Measurements from ENCODE around the gene ITGB6.
"Not testable (repeated sequence)": the region's sequence is repeated elsewhere in the genome, so short reads cannot be mapped to it uniquely, and the experiment has no call there.

The ITGB6 gene

GRCh38 chr2:160220545-160221009 lies 20.5 kb upstream of the ITGB6 start:
- DNase-seq: no peak

GRCh38 chr2:160220026-160220425 lies 20.0 kb upstream of the ITGB6 start:
- DNase-seq: no peak

- DNase-seq: no peak
Observed at GRCh38 chr2:160214461-160215445, 14.7 kb upstream of the ITGB6 start.

GRCh38 chr2:160213511-160213910 lies 13.4 kb upstream of the ITGB6 start:
- no peak for DNase-seq

GRCh38 chr2:160210599-160211138 lies 10.6 kb upstream of the ITGB6 start:
- no peak for DNase-seq

GRCh38 chr2:160209516-160209856 lies 9.4 kb upstream of the ITGB6 start:
- DNase-seq: no peak

- no peak for DNase-seq
Observed at GRCh38 chr2:160208655-160209515, 8.8 kb upstream of the ITGB6 start.

- DNase-seq: no peak
Observed at GRCh38 chr2:160207804-160208654, 8.0 kb upstream of the ITGB6 start.

GRCh38 chr2:160207271-160207670 lies 7.2 kb upstream of the ITGB6 start:
- DNase-seq: no peak

- DNase-seq: no peak
Observed at GRCh38 chr2:160206436-160206835, 6.4 kb upstream of the ITGB6 start.

- no peak for DNase-seq
Observed at GRCh38 chr2:160205505-160205904, 5.4 kb upstream of the ITGB6 start.

- no peak for DNase-seq
Observed at GRCh38 chr2:160203422-160203821, 3.4 kb upstream of the ITGB6 start.

GRCh38 chr2:160203007-160203406 lies 2.9 kb upstream of the ITGB6 start:
- DNase-seq: no peak

- no peak for DNase-seq
Observed at GRCh38 chr2:160201849-160202539, 1.9 kb upstream of the ITGB6 start.

- no peak for DNase-seq
Observed at GRCh38 chr2:160200921-160201320, 849 bp upstream of the ITGB6 start.

GRCh38 chr2:160199053-160199452 lies 1.0 kb downstream of the ITGB6 start:
- no peak for DNase-seq

- no peak for DNase-seq
Observed at GRCh38 chr2:160197587-160197986, 2.5 kb downstream of the ITGB6 start.

GRCh38 chr2:160194946-160195345 lies 5.1 kb downstream of the ITGB6 start:
- DNase-seq: no peak

GRCh38 chr2:160194351-160194750 lies 5.7 kb downstream of the ITGB6 start:
- no peak for DNase-seq

GRCh38 chr2:160181146-160181836 lies 18.8 kb downstream of the ITGB6 start:
- DNase-seq: not testable (repeated sequence)

- not testable (repeated sequence) for DNase-seq
Observed at GRCh38 chr2:160180690-160181089, 19.4 kb downstream of the ITGB6 start.

All from SHP77 treated with DMSO at 0.1 percent for 48 hours (cell line).